DOHH2 (cell line): Measurements from ENCODE around the gene CDHR2.

Experiments
- EZH2phosphoT487 ChIP-seq: fragments of 200-600 bp; sonication (generic); IDR thresholded peaks from 2 replicates; pipeline ENCODE4 v1.6.1; 2017; ENCODE audit warnings: borderline replicate concordance, mild to moderate bottlenecking, antibody characterized with exemption, low read length, moderate library complexity, mixed read lengths
- TF ChIP-seq, protein P1 (sequence below): fragments of 200-600 bp; sonication (generic); IDR thresholded peaks from one replicate; pipeline ENCODE4 v1.5.1; 2014; ENCODE audit warnings: antibody characterized with exemption, mild to moderate bottlenecking, low read depth, low read length; ENCODE audit not compliant: poor library complexity, severe bottlenecking

DNA sequence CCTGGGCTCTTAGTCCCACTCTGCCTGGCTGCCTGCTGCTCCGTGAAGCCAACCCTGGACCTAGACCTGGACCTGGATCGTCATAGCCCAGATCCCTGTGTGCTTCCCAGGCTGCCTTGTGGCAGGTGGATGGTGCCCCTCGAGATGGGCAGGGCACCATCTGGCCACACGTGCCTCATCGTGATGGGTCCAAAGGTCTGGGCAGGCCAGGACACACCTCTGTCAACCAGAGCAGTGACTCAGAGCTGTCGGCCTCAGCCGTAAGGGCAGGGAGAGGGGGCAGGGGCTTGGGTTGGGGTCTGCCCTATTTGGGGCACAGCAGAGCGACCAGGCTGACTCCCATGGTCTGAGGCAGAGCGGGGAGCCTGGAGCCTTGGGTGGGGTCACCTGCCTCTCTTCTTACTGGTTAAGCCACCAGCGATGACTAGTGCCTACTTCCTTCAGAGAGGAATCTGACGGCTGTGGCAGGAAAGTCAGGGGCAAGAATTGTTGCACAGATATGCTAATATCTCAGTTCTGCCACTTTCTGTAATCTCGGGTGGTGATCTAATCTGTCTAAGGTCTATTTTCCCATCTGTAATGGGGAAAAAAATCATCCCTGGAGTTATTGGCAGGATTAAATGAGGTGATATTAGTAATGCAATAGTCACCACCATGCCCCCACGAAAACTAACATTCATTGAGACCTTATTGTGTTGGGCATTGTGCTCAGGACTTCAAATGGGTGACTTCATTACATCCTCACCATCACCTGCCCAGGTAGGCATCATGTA lies 3.2 kb upstream of the CDHR2 start:
- TF ChIP-seq, protein P1, sequence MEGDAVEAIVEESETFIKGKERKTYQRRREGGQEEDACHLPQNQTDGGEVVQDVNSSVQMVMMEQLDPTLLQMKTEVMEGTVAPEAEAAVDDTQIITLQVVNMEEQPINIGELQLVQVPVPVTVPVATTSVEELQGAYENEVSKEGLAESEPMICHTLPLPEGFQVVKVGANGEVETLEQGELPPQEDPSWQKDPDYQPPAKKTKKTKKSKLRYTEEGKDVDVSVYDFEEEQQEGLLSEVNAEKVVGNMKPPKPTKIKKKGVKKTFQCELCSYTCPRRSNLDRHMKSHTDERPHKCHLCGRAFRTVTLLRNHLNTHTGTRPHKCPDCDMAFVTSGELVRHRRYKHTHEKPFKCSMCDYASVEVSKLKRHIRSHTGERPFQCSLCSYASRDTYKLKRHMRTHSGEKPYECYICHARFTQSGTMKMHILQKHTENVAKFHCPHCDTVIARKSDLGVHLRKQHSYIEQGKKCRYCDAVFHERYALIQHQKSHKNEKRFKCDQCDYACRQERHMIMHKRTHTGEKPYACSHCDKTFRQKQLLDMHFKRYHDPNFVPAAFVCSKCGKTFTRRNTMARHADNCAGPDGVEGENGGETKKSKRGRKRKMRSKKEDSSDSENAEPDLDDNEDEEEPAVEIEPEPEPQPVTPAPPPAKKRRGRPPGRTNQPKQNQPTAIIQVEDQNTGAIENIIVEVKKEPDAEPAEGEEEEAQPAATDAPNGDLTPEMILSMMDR: no peak
- TF ChIP-seq EZH2phosphoT487: no peak
